CD4-positive, alpha-beta T cell (primary cell): ENCODE measurements around the gene CACNA1G. TPM values are rescaled to one million over a fixed set of nuclear protein-coding genes. Genes with fewer than 3 reads are reported as not detected.

Experiments
- ATAC-seq: fragments of 200-7000 bp; cut with Tn5 transposase; one replicate; pipeline ENCODE4 v1.10.0; 2022; ENCODE audit warnings: mild to moderate bottlenecking; ENCODE audit not compliant: poor library complexity
- CTCF ChIA-PET: fragments of 350-600 bp; sonication (Branson Sonifier 250); formaldehyde crosslinking; loops from one replicate; lab custom pipeline; 2021; ENCODE audit warnings: antibody characterized with exemption, inconsistent platforms; lab: Charles Lee
- POLR2A ChIA-PET: fragments of 350-600 bp; sonication (Branson Sonifier 250); formaldehyde crosslinking; loops from one replicate; lab custom pipeline; 2021; ENCODE audit warnings: antibody characterized with exemption, inconsistent platforms; lab: Charles Lee
- DNase-seq, 14 experiments: peaks; one replicate each; pipeline ENCODE4 v3.0.0-alpha.2; 2013 to 2020; ENCODE audit warnings: mixed read lengths in 2 of 14
- H3K27ac ChIP-seq, 2 donors: one replicate each; pipeline versions ENCODE4 v1.5.1 to v1.7.0; 2013; ENCODE audit warnings: low read length in 2 of 2, low read depth in 1 of 2, mild to moderate bottlenecking in 1 of 2
- H3K27me3 ChIP-seq, 2 experiments: 1 replicate in 1 of 2; 2 replicates in 1 of 2; pipeline versions ENCODE4 v1.6.1 to v1.7.0; 2013; ENCODE audit warnings: low read length in 2 of 2, control low read depth in 1 of 2, mild to moderate bottlenecking in 1 of 2, moderate library complexity in 1 of 2; ENCODE audit not compliant: insufficient read depth in 2 of 2, control insufficient read depth in 1 of 2
- H3K36me3 ChIP-seq: one replicate; pipeline ENCODE4 v1.6.1; 2013; ENCODE audit warnings: low read length, control low read depth; ENCODE audit not compliant: insufficient read depth
- H3K4me1 ChIP-seq: one replicate; pipeline ENCODE4 v1.6.1; 2013; ENCODE audit warnings: low read length, control low read depth; ENCODE audit not compliant: insufficient read depth
- H3K4me3 ChIP-seq: one replicate; pipeline ENCODE4 v1.5.1; 2013; ENCODE audit warnings: mild to moderate bottlenecking, low read length, moderate library complexity
- H3K9me3 ChIP-seq, 2 experiments: 1 replicate in 1 of 2; 2 replicates in 1 of 2; pipeline versions ENCODE4 v1.6.1 to v1.7.0; 2013; ENCODE audit warnings: low read length in 2 of 2, mild to moderate bottlenecking in 2 of 2, control low read depth in 1 of 2, moderate library complexity in 1 of 2; ENCODE audit not compliant: control insufficient read depth in 1 of 2, insufficient read depth in 1 of 2
- H3K27ac Mint-ChIP-seq: one replicate; pipeline ENCODE4 v1.8.0; 2020; ENCODE audit warnings: mixed read lengths
- H3K27me3 Mint-ChIP-seq: one replicate; pipeline ENCODE4 v1.8.0; 2021; ENCODE audit warnings: mixed read lengths
- H3K36me3 Mint-ChIP-seq: one replicate; pipeline ENCODE4 v1.8.0; 2021; ENCODE audit warnings: low read depth, mixed read lengths
- H3K4me1 Mint-ChIP-seq: one replicate; pipeline ENCODE4 v1.8.0; 2021; ENCODE audit warnings: low read depth, mixed read lengths
- H3K4me3 Mint-ChIP-seq: one replicate; pipeline ENCODE4 v1.8.0; 2020; ENCODE audit warnings: mild to moderate bottlenecking, mixed read lengths
- H3K9me3 Mint-ChIP-seq: one replicate; pipeline ENCODE4 v1.8.0; 2020; ENCODE audit warnings: mixed read lengths
- intact Hi-C, 2 experiments: fragments of 100-400 bp; cut with DNase I in 1 of 2; cut with micrococcal nuclease in 1 of 2; formaldehyde crosslinking; loops; one replicate each; pipeline versions ENCODE4 v1.15.1 to v1.9.0; 2023 to 2025; cut with DNase I, micrococcal nuclease
- total RNA-seq, 174 experiments: library from RNA in 2 of 174; stranded (reverse) in 2 of 174; gene quantifications; one replicate each; pipeline ENCODE4 v1.2.3 and lab custom pipeline; 2021 to 2026
- TF ChIP-seq, protein P1 (sequence below): fragments of 200-600 bp; IDR thresholded peaks from one replicate; pipeline ENCODE4 v1.8.0; 2022; ENCODE audit warnings: antibody characterized with exemption, mild to moderate bottlenecking

CACNA1G gene
- total RNA-seq, 2 experiments from 2014 or later: not detected

DNA sequence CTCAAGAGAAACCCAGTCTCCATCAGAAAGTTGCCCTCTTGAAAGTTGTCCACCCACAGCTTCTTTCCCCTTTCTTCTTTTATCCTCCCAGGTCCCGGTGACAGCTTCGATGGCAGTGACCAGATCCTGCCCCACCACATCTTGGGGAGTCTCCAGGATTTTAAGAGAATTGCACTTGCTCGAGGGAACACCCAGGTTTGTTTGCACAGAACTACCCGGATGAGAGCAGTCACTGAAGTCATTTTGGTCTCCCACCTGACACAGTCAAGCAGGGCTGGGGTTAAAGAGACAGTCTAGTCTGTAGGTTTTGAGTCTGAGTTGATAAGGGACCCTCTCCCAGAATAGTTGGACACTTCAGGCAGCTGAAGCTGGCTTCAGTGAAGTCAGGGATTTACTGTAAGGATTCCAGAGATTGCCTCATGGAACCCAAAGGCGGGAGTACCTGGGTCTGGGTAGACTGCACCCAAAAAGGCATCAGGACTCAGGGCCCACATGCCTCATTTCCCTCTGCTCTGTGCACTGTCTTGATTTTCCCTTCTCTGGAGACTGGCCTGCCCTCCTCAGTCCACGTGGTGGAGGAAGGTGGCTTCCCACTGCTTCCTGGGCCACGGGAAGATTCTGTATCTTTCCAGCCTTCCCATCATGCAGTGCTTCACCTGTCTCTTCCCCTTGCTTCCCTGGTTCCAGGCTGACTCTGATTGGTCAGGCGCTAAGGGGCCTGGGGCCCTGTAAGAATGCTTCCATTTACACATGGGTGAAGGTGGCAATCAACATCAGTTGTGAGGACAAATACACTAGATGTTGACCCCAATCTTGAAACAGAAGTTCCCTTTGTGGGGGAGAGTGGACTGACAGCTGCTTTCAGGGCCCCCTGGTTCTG, 42.8 kb upstream of the CACNA1G start:
- peaks cover 8% of the 10 kb centered on the region for H3K4me1 Mint-ChIP-seq
- H3K4me3 ChIP-seq: no peak overlapping the region
- no peaks in the 10 kb centered on the region for H3K36me3 ChIP-seq
- no peak overlapping the region for H3K27ac Mint-ChIP-seq
- ChIA-PET CTCF (no interaction called here), POLR2A (interaction anchor here (0.5 kb wide), 1 partner anchor 678 kb away, joined by 3 read pairs; no protein-coding TSS in a partner anchor)
- intact Hi-C loops: no loop called here
- DNase-seq (no peak), ATAC-seq (no peak)
- H3K27me3 ChIP-seq: no peaks in the 10 kb centered on the region
- no peaks in the 10 kb centered on the region for H3K9me3 Mint-ChIP-seq
- H3K9me3 ChIP-seq: no peaks in the 10 kb centered on the region
- H3K4me3 Mint-ChIP-seq: no peak overlapping the region
- no peaks in the 10 kb centered on the region for H3K27me3 Mint-ChIP-seq
- H3K4me1 ChIP-seq: peaks cover 9% of the 10 kb centered on the region
- H3K36me3 Mint-ChIP-seq: no peaks in the 10 kb centered on the region
- TF ChIP-seq, protein P1, sequence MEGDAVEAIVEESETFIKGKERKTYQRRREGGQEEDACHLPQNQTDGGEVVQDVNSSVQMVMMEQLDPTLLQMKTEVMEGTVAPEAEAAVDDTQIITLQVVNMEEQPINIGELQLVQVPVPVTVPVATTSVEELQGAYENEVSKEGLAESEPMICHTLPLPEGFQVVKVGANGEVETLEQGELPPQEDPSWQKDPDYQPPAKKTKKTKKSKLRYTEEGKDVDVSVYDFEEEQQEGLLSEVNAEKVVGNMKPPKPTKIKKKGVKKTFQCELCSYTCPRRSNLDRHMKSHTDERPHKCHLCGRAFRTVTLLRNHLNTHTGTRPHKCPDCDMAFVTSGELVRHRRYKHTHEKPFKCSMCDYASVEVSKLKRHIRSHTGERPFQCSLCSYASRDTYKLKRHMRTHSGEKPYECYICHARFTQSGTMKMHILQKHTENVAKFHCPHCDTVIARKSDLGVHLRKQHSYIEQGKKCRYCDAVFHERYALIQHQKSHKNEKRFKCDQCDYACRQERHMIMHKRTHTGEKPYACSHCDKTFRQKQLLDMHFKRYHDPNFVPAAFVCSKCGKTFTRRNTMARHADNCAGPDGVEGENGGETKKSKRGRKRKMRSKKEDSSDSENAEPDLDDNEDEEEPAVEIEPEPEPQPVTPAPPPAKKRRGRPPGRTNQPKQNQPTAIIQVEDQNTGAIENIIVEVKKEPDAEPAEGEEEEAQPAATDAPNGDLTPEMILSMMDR: no peak
- H3K27ac ChIP-seq: no peak overlapping the region

DNA sequence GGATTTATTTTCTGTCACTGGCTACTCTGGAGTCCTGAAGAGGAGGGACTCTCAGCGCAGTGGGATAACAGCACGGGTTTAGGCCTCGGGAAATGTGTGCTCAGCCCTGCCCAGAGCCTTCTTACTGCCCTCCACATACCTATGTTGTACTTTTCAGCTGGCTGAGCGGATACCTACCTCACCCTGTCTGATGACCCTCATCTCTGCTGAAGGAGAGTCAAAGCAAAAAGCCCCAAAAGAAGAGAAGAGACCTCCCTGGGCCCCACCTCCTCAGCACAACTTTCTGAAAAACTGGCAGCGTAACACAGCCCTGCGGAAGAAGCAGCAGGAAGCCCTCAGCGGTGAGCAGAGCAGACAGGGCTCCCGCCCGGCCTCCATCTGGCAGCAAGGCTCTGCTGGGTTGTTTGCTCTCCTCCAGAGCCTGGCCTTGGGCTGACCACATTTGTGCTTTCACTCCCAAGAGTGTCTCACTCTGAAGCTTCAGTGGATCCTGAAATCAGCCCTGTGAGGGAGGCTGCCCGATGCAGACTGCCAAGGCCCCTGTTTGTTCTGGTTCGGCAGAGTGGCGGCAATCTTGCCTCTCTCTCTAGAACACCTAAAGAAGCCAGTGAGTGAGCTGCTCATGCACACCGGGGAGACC, 42.0 kb upstream of the CACNA1G start:
- TF ChIP-seq, protein P1: no peak
- ChIA-PET POLR2A (no interaction called here), CTCF (no interaction called here)
- DNase-seq (no peak), ATAC-seq (no peak)
- H3K4me1 ChIP-seq: peaks cover 9% of the 10 kb centered on the region
- Mint-ChIP-seq H3K36me3 (no peaks in the 10 kb centered on the region), H3K27me3 (no peaks in the 10 kb centered on the region), H3K4me3 (no peak overlapping the region), H3K27ac (no peak overlapping the region), H3K9me3 (no peaks in the 10 kb centered on the region), H3K4me1 (peaks cover 8% of the 10 kb centered on the region)
- no peaks in the 10 kb centered on the region for H3K36me3 ChIP-seq
- no peak overlapping the region for H3K4me3 ChIP-seq
- intact Hi-C loops: no loop called here
- H3K27ac ChIP-seq: no peak overlapping the region
- H3K9me3 ChIP-seq: no peaks in the 10 kb centered on the region
- H3K27me3 ChIP-seq: no peaks in the 10 kb centered on the region

DNA sequence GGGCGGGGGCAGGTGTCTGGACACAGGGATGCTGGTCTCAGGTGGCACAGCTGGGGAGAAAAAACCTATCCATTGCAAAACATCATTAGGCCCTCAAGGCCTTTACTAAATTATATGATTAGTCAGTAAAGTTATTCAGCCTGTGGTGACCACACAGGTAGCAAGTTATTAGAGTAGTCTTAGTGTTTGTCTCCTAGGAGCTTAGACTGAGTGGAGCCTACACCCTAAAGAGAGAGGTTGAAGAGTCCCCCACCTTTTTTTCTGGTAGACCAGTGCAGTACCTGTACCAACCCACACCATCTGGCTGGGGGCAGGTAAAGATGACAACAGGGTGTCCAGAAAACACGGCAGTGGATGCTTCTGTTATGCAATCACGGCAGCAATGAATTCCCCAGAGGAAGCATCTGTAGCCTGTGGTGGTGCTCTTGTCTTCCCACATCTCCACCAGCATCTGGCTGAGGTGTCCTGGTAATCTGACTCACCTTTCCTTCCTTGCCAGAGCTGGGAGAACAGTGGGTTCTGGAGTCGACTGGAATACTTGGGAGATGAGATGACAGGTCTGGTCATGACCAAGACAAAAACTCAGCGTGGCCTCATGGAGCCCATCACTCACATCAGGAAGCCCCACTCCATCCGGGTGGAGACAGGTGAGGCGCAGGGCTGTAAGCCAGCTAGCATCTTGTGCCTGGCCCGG, 41.2 kb upstream of the CACNA1G start:
- H3K27ac ChIP-seq: no peak overlapping the region
- no peak overlapping the region for H3K4me3 ChIP-seq
- ChIA-PET CTCF (no interaction called here), POLR2A (no interaction called here)
- Mint-ChIP-seq H3K36me3 (no peaks in the 10 kb centered on the region), H3K4me1 (peaks cover 8% of the 10 kb centered on the region), H3K9me3 (no peaks in the 10 kb centered on the region), H3K4me3 (no peak overlapping the region), H3K27me3 (no peaks in the 10 kb centered on the region), H3K27ac (no peak overlapping the region)
- H3K4me1 ChIP-seq: peaks cover 9% of the 10 kb centered on the region
- TF ChIP-seq, protein P1: no peak
- H3K36me3 ChIP-seq: no peaks in the 10 kb centered on the region
- ATAC-seq: no peak
- H3K9me3 ChIP-seq: no peaks in the 10 kb centered on the region
- DNase-seq: no peak
- no peaks in the 10 kb centered on the region for H3K27me3 ChIP-seq
- intact Hi-C loops: no loop called here
